Gastroesophageal sphincter (tissue), 4 donors: Measurements from ENCODE around the gene MEIOC. TPM values are rescaled to one million over a fixed set of nuclear protein-coding genes. Genes with fewer than 3 reads are reported as not detected.
"Not testable (repeated sequence)": the region's sequence is repeated elsewhere in the genome, so short reads cannot be mapped to it uniquely, and the experiment has no call there.

Source experiments
- ATAC-seq: fragments of 150-250 bp; one replicate; pipeline ENCODE4 v1.9.1; 2016; ENCODE audit warnings: mild to moderate bottlenecking, moderate library complexity
- H3K27ac ChIP-seq, 4 donors: fragments of 200-600 bp; sonication (generic) in 3 of 4; 1 replicate in 3 of 4; 2 replicates in 1 of 4; pipeline ENCODE4 v1.5.1; 2016 to 2019
- H3K27me3 ChIP-seq: fragments of 200-600 bp; sonication (generic); one replicate; pipeline ENCODE4 v1.5.1; 2019
- H3K36me3 ChIP-seq, 2 donors: fragments of 200-600 bp; sonication (generic); one replicate each; pipeline ENCODE4 v1.5.1; 2019; ENCODE audit warnings: control low read depth in 1 of 2
- H3K4me1 ChIP-seq, 3 donors: fragments of 200-600 bp; sonication (generic); 1 replicate in 2 of 3; 2 replicates in 1 of 3; pipeline ENCODE4 v1.5.1; 2016 to 2019; ENCODE audit warnings: control low read depth in 2 of 3
- H3K4me3 ChIP-seq, 2 donors: fragments of 200-600 bp; sonication (generic); one replicate each; pipeline ENCODE4 v1.5.1; 2019; ENCODE audit warnings: mild to moderate bottlenecking in 1 of 2, moderate library complexity in 1 of 2
- H3K9me3 ChIP-seq, 3 donors: fragments of 200-600 bp; sonication (generic); one replicate each; pipeline ENCODE4 v1.5.1; 2017 to 2019; ENCODE audit warnings: control low read depth in 2 of 3
- CTCF ChIP-seq, 4 experiments: fragments of 200-600 bp in 2 of 4; fragments of 450-650 bp in 2 of 4; sonication (generic) in 1 of 4; IDR thresholded peaks; one replicate each; pipeline ENCODE4 v1.5.1; 2017 to 2019; ENCODE audit warnings: antibody characterized with exemption in 4 of 4, mild to moderate bottlenecking in 2 of 4, moderate library complexity in 2 of 4
- EP300 ChIP-seq: sonication (generic); formaldehyde crosslinking; IDR thresholded peaks from one replicate; pipeline ENCODE4 v1.6.1; 2017; ENCODE audit warnings: antibody characterized with exemption, mild to moderate bottlenecking
- POLR2A ChIP-seq, 2 donors: fragments of 450-650 bp; IDR thresholded peaks; one replicate each; pipeline ENCODE4 v1.6.1; 2017; ENCODE audit warnings: antibody characterized with exemption in 2 of 2, mild to moderate bottlenecking in 2 of 2, moderate library complexity in 1 of 2
- POLR2AphosphoS5 ChIP-seq: sonication (generic); formaldehyde crosslinking; IDR thresholded peaks from one replicate; pipeline ENCODE4 v1.6.1; 2017; ENCODE audit warnings: antibody characterized with exemption
- WGBS, 2 donors: methylation state at CpG; one replicate each; pipeline ENCODE4 v1.1.5; 2018; ENCODE audit warnings: low coverage in 1 of 2; 5-methylcytosine and 5-hydroxymethylcytosine counted together
- total RNA-seq, 4 donors: library from RNA; depleted of rRNA; stranded (reverse); fragments of >200 nt; gene quantifications; one replicate each; pipeline ENCODE4 v1.1.0, GENCODE V29; 2016

MEIOC gene
- total RNA-seq, 4 donors from 2014 or later = 0.12 to 0.47 TPM; not detected in 2

GRCh38 chr17:44687756-44688155 is 31.5 kb downstream of the MEIOC start:
- Histone ChIP-seq H3K4me3 (no peak overlapping the region), H3K9me3 (no peaks in the 10 kb centered on the region), H3K36me3 (peaks cover 0 to 30% of the 10 kb centered on the region in 2 donors), H3K27ac (no peak overlapping the region), H3K4me1 (peaks cover 0 to 24% (median 7%) of the 10 kb centered on the region in 3 donors), H3K27me3 (no peaks in the 10 kb centered on the region)
- no peak for ATAC-seq
- no peak for TF ChIP-seq POLR2AphosphoS5
- TF ChIP-seq CTCF (IDR thresholded peaks at IDR 0.05) = no peak
- no peak for TF ChIP-seq EP300
- TF ChIP-seq POLR2A (IDR thresholded peaks at IDR 0.05) = no peak
- 63 to 83% methylated on average over 1 of the region's 1 CpG for WGBS, 2 donors

- H3K4me3 ChIP-seq = no peak overlapping the region
- peaks cover 0 to 26% of the 10 kb centered on the region in 2 donors for H3K36me3 ChIP-seq
- TF ChIP-seq CTCF (IDR thresholded peaks at IDR 0.05) (no peak), POLR2A (IDR thresholded peaks at IDR 0.05) (no peak)
- H3K27ac ChIP-seq = no peak overlapping the region
- ATAC-seq = no peak
- H3K9me3 ChIP-seq = no peaks in the 10 kb centered on the region
- peaks cover 0 to 24% (median 7%) of the 10 kb centered on the region in 3 donors for H3K4me1 ChIP-seq
- no peaks in the 10 kb centered on the region for H3K27me3 ChIP-seq
- WGBS, 2 donors = 67 to 83% methylated on average over 2 of the region's 2 CpGs
Observed at GRCh38 chr17:44688200-44688599, 31.9 kb downstream of the MEIOC start.

GRCh38 chr17:44688675-44689476 is 32.6 kb downstream of the MEIOC start:
- TF ChIP-seq EP300 = no peak
- TF ChIP-seq CTCF (IDR thresholded peaks at IDR 0.05) = no peak
- TF ChIP-seq POLR2AphosphoS5 = no peak
- TF ChIP-seq POLR2A (IDR thresholded peaks at IDR 0.05) = no peak
- no peak for ATAC-seq
- WGBS, 2 donors = 0 to 4% methylated on average over 7 to 10 of the region's 13 CpGs

GRCh38 chr17:44689477-44690217 is 33.4 kb downstream of the MEIOC start, which contains the start of gene CCDC43:
CCDC43 (minus strand) TSS chr17:44689776; CDS start chr17:44689753, 23 bp downstream.
- peak; percentile 96 for ATAC-seq
- TF ChIP-seq CTCF (IDR thresholded peaks at IDR 0.05) (no peak), POLR2A (IDR thresholded peaks at IDR 0.05) (peak; percentile 24 to 44), POLR2AphosphoS5 (peak; percentile 57)
- Histone ChIP-seq H3K4me1 (peaks cover 0 to 24% (median 7%) of the 10 kb centered on the region in 3 donors), H3K27ac (peak within 1 kb of the TSS; percentile 83 to 91 (median 86)), H3K36me3 (peaks cover 0 to 11% of the 10 kb centered on the region in 2 donors), H3K4me3 (peak within 1 kb of the TSS; percentile 59 to 75), H3K9me3 (no peaks in the 10 kb centered on the region), H3K27me3 (no peaks in the 10 kb centered on the region)
- 0% methylated on average over 6 of the region's 51 CpGs; no CpG with 5 or more reads in 1 of the 2 donors for WGBS, 2 donors

More at GRCh38 chr17:44688675-44689476, 32.6 kb downstream of the MEIOC start:
- Histone ChIP-seq H3K9me3 (no peaks in the 10 kb centered on the region), H3K27ac (peak overlapping the region; percentile 83 to 91 (median 86)), H3K36me3 (peaks cover 0 to 19% of the 10 kb centered on the region in 2 donors), H3K27me3 (no peaks in the 10 kb centered on the region), H3K4me3 (peak overlapping the region; percentile 59 to 75), H3K4me1 (peaks cover 0 to 24% (median 7%) of the 10 kb centered on the region in 3 donors)

- not testable (repeated sequence) for H3K4me3 ChIP-seq, H3K9me3 ChIP-seq, H3K27me3 ChIP-seq, H3K36me3 ChIP-seq, ATAC-seq
- 60 to 75% methylated on average over 4 to 9 of the region's 21 CpGs for WGBS, 2 donors
- H3K4me1 ChIP-seq = peaks cover 0 to 24% (median 7%) of the 10 kb centered on the region in 3 donors
- peak overlapping the region in 3 of 4 donors; percentile 83 to 91 (median 86) for H3K27ac ChIP-seq
Observed at GRCh38 chr17:44690746-44691306, 34.6 kb downstream of the MEIOC start.
